K562 (cell line): ENCODE data around the gene TCIRG1. TPM values are rescaled to one million over a fixed set of nuclear protein-coding genes. Genes with fewer than 3 reads are reported as not detected.

Experiments used
- CHAMP1 ChIP-seq: fragments of 450-650 bp; IDR thresholded peaks from 2 replicates; pipeline ENCODE4 v1.6.1; 2016; ENCODE audit warnings: mild to moderate bottlenecking
- DIDO1 ChIP-seq: fragments of 450-650 bp; IDR thresholded peaks from 2 replicates; pipeline ENCODE4 v1.6.1; 2016; ENCODE audit warnings: low read depth, missing biosample characterization, missing genetic modification characterization
- HDAC2 ChIP-seq: fragments of 450-650 bp; IDR thresholded peaks from 2 replicates; pipeline ENCODE4 v1.6.1; 2016; ENCODE audit warnings: mild to moderate bottlenecking
- HDGF ChIP-seq: fragments of 450-650 bp; IDR thresholded peaks from 2 replicates; pipeline ENCODE4 v1.6.1; 2016
- HOXB6 ChIP-seq: fragments of 250-450 bp; sonication (Bioruptor Pico); IDR thresholded peaks from 2 replicates; pipeline ENCODE4 v1.5.1; 2022; ENCODE audit warnings: mild to moderate bottlenecking, borderline replicate concordance
- POLR3G ChIP-seq: IDR thresholded peaks from 2 replicates; pipeline ENCODE4 v1.6.1; 2011; ENCODE audit not compliant: insufficient read length, insufficient replicate concordance; ENCODE audit errors: extremely low read depth
- PTTG1 ChIP-seq: fragments of 450-650 bp; IDR thresholded peaks from 2 replicates; pipeline ENCODE4 v1.6.1; 2016; ENCODE audit warnings: low read depth, mild to moderate bottlenecking, missing genetic modification characterization, missing compliant biosample characterization
- RBBP5 ChIP-seq: fragments of 200-600 bp; sonication (generic); IDR thresholded peaks from 2 replicates; pipeline ENCODE4 v1.6.1; 2012; ENCODE audit warnings: borderline replicate concordance, mild to moderate bottlenecking, low read length, control low read depth, inconsistent platforms; ENCODE audit not compliant: insufficient read depth, poor library complexity, severe bottlenecking
- RBM15 ChIP-seq: fragments of 200-400 bp; formaldehyde crosslinking; IDR thresholded peaks from 2 replicates; pipeline ENCODE4 v1.6.1; 2018; ENCODE audit warnings: mild to moderate bottlenecking, low read length, moderate library complexity; ENCODE audit not compliant: insufficient read depth
- TAF1 ChIP-seq: IDR thresholded peaks from 2 replicates; pipeline ENCODE4 v1.6.1; 2011; ENCODE audit warnings: mild to moderate bottlenecking, low read length, moderate library complexity; ENCODE audit not compliant: insufficient read depth, control insufficient read depth, severe bottlenecking; ENCODE audit errors: extremely low read depth
- TRIM25 ChIP-seq: fragments of 450-650 bp; IDR thresholded peaks from 2 replicates; pipeline ENCODE4 v1.7.0; 2016; ENCODE audit warnings: borderline replicate concordance
- U2AF2 ChIP-seq: fragments of 200-400 bp; formaldehyde crosslinking; optimal IDR thresholded peaks from 2 replicates; pipeline ENCODE3; 2017; ENCODE audit warnings: low read depth, mild to moderate bottlenecking, low read length
- UBTF ChIP-seq, 2 experiments: IDR thresholded peaks; 2 replicates each; pipeline ENCODE4 v1.6.1; 2012; ENCODE audit warnings: improper control_type of control experiment in 2 of 2, low read depth in 2 of 2, low read length in 2 of 2, borderline replicate concordance in 1 of 2
- ZBTB17 ChIP-seq: fragments of 450-650 bp; formaldehyde crosslinking; IDR thresholded peaks from 2 replicates; pipeline ENCODE4 v1.4.0; 2020; ENCODE audit warnings: mild to moderate bottlenecking
- ZC3H4 ChIP-seq: sonication (generic); formaldehyde crosslinking; IDR thresholded peaks from 2 replicates; pipeline ENCODE4 v1.9.0; 2021; ENCODE audit warnings: missing genetic modification reagents, borderline replicate concordance
- ZFPM2 ChIP-seq: fragments of 250-450 bp; sonication (Bioruptor Pico); IDR thresholded peaks from 2 replicates; pipeline ENCODE4 v1.5.1; 2022; ENCODE audit warnings: mild to moderate bottlenecking
- ZNF239 ChIP-seq: fragments of 250-450 bp; sonication (Bioruptor Pico); IDR thresholded peaks from 2 replicates; pipeline ENCODE4 v1.4.0; 2020; ENCODE audit warnings: mild to moderate bottlenecking
- ZNF324 ChIP-seq: fragments of 250-450 bp; sonication (Bioruptor Pico); IDR thresholded peaks from 2 replicates; pipeline ENCODE4 v1.4.0; 2020; ENCODE audit warnings: mild to moderate bottlenecking
- ZNF436 ChIP-seq: fragments of 250-450, 450-650 bp; sonication (Bioruptor Pico); formaldehyde crosslinking; IDR thresholded peaks from 2 replicates; pipeline ENCODE4 v1.7.0; 2020; ENCODE audit warnings: mild to moderate bottlenecking
- ZNF717 ChIP-seq: fragments of 250-450 bp; sonication (Bioruptor Pico); IDR thresholded peaks from 2 replicates; pipeline ENCODE4 v1.5.0; 2021
- ZNF77 ChIP-seq: fragments of 250-450 bp; sonication (Bioruptor Pico); IDR thresholded peaks from 2 replicates; pipeline ENCODE4 v1.5.0; 2020
- ZSCAN29 ChIP-seq: fragments of 450-650 bp; IDR thresholded peaks from 2 replicates; pipeline ENCODE4 v1.6.1; 2017
- polyA plus RNA-seq, 8 experiments: library from polyadenylated mRNA; depleted of rRNA in 4 of 8; stranded (reverse) in 5 of 8; unstranded in 3 of 8; fragments of >200 nt; fragmentation: Nextera tagmentation in 2 of 8; fragmentation: Illumina TruSeq in 1 of 8; extraction: Ambion mirVana in 2 of 8; extraction: Trizol in 1 of 8; gene quantifications; 2 replicates each; pipeline versions ENCODE4 v1.2.1 to v1.2.3, GENCODE V29; 2011 to 2014; ENCODE audit warnings: inconsistent platforms in 1 of 8, missing spikeins in 1 of 8
- total RNA-seq, 7 experiments: library from RNA; depleted of rRNA in 6 of 7; stranded (reverse); fragments of >200 nt in 6 of 7; fragmentation: Illumina TruSeq in 2 of 7; extraction: Trizol in 2 of 7; gene quantifications; 2 replicates each; pipeline versions ENCODE4 v1.2.1 to v1.2.3, GENCODE V29; 2011 to 2021; ENCODE audit warnings: low replicate concordance in 1 of 7

The TCIRG1 gene
- total and polyA plus RNA-seq, 9 of the 15 experiments (the other 6 are each of a cell fraction or from before 2014, with no cell fraction given) = 0.49 to 143 (median 24.4) TPM

- TF ChIP-seq CHAMP1 (no peak), HOXB6 (no peak), TRIM25 (no peak), UBTF (IDR thresholded peaks at IDR 0.05; ENCODE audit: borderline replicate concordance in 1 of 2, low read depth in 2 of 2, low read length in 2 of 2) (no peak), ZFPM2 (no peak), ZNF77 (CRISPR knock-in tag) (no peak), ZBTB17 (CRISPR knock-in tag) (no peak), TAF1 (peak; percentile 83), ZNF239 (CRISPR knock-in tag) (no peak), PTTG1 (tag) (no peak), ZC3H4 (CRISPR knock-in tag) (no peak), ZNF324 (CRISPR knock-in tag) (no peak), HDAC2 (no peak), POLR3G (no peak), RBM15 (no peak), RBBP5 (peak; percentile 88), ZSCAN29 (no peak), HDGF (no peak), U2AF2 (no peak), ZNF717 (CRISPR knock-in tag) (no peak), ZNF436 (CRISPR knock-in tag) (no peak), DIDO1 (tag) (no peak)
Observed at GRCh38 chr11:68030318-68031143, 8.3 kb upstream of the TCIRG1 start, which contains the start of gene NDUFS8 (continued).
